Measurements from ENCODE around the gene SERPINA6. TPM values are rescaled to one million over a fixed set of nuclear protein-coding genes. Genes with fewer than 3 reads are reported as not detected.

Gene SERPINA6
- total RNA-seq, 1 experiment from 2014 or later: not detected

GRCh38 chr14:94312481-94313246 lies 10.5 kb downstream of the SERPINA6 start:
- DNase-seq (ENCODE audit: low read depth, low spot score): no peak
- CTCF ChIA-PET: no interaction called here
- POLR2A ChIA-PET: no interaction called here
- Histone ChIP-seq H3K27ac (ENCODE audit: low read length) (no peak overlapping the region), H3K4me1 (ENCODE audit: control insufficient read depth, insufficient read depth, low read length) (no peaks in the 10 kb centered on the region), H3K27me3 (ENCODE audit: control insufficient read depth, insufficient read depth, low read length) (no peaks in the 10 kb centered on the region), H3K36me3 (ENCODE audit: control insufficient read depth, insufficient read depth, low read length) (no peaks in the 10 kb centered on the region), H3K9me3 (ENCODE audit: control insufficient read depth, insufficient read depth, low read depth, low read length) (no peaks in the 10 kb centered on the region), H3K4me3 (ENCODE audit: low read depth in 2 of 2, low read length in 2 of 2) (no peak overlapping the region)
- no peak for TF ChIP-seq REST (IDR thresholded peaks at IDR 0.05; ENCODE audit: insufficient read depth in 1 of 2, low read depth in 2 of 2, low read length in 1 of 2)
- TF ChIP-seq TCF7L2 (IDR thresholded peaks at IDR 0.05; ENCODE audit: low read depth, low read length): no peak
- TF ChIP-seq SIN3A (IDR thresholded peaks at IDR 0.05; ENCODE audit: borderline replicate concordance, insufficient read depth, low read depth, low read length): no peak
- TF ChIP-seq, protein P1, sequence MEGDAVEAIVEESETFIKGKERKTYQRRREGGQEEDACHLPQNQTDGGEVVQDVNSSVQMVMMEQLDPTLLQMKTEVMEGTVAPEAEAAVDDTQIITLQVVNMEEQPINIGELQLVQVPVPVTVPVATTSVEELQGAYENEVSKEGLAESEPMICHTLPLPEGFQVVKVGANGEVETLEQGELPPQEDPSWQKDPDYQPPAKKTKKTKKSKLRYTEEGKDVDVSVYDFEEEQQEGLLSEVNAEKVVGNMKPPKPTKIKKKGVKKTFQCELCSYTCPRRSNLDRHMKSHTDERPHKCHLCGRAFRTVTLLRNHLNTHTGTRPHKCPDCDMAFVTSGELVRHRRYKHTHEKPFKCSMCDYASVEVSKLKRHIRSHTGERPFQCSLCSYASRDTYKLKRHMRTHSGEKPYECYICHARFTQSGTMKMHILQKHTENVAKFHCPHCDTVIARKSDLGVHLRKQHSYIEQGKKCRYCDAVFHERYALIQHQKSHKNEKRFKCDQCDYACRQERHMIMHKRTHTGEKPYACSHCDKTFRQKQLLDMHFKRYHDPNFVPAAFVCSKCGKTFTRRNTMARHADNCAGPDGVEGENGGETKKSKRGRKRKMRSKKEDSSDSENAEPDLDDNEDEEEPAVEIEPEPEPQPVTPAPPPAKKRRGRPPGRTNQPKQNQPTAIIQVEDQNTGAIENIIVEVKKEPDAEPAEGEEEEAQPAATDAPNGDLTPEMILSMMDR (IDR thresholded peaks at IDR 0.05): no peak
- no peak for TF ChIP-seq POLR2AphosphoS5 (IDR thresholded peaks at IDR 0.05; ENCODE audit: low read depth, low read length)
- in situ Hi-C loops (cut with HindIII; ENCODE audit: low pct_unique_long_range_greater_than_20kb, low sequenced_read_pairs): no loop called here
- no peak for ATAC-seq
- intact Hi-C loops (cut with micrococcal nuclease; ENCODE audit: unreplicated experiment): no loop called here
- BruUV-seq (replicated peaks): no TSS peak

DNA sequence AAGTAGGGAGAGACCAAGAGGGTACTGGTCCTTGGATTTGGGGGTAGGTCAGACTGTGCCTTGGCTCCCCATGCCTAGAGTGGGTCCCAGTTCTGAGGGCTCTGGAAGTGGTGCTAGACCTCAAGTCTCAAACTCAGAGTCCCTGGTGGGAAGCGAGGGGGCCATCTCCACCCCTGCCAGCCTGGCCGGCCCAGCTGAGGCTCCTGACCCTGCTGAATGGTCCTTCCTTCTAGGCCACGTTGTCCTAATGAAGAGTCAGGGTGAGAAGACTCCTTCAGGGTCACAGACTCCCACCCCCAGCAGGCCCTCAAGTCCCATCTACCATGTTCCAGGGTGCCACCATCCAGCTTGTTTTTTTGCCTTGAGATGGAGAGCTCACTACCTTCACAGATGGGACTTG lies 12.9 kb downstream of the SERPINA6 start:
- H3K9me3 ChIP-seq (ENCODE audit: control insufficient read depth, insufficient read depth, low read depth, low read length): no peaks in the 10 kb centered on the region
- POLR2A ChIA-PET: no interaction called here
- BruUV-seq (replicated peaks): no TSS peak
- in situ Hi-C loops (cut with HindIII; ENCODE audit: low pct_unique_long_range_greater_than_20kb, low sequenced_read_pairs) (no loop called here), intact Hi-C loops (cut with micrococcal nuclease; ENCODE audit: unreplicated experiment) (no loop called here)
- TF ChIP-seq TCF7L2 (IDR thresholded peaks at IDR 0.05; ENCODE audit: low read depth, low read length): no peak
- TF ChIP-seq, protein P1 (IDR thresholded peaks at IDR 0.05): no peak
- no peak for TF ChIP-seq POLR2AphosphoS5 (IDR thresholded peaks at IDR 0.05; ENCODE audit: low read depth, low read length)
- TF ChIP-seq REST (IDR thresholded peaks at IDR 0.05; ENCODE audit: insufficient read depth in 1 of 2, low read depth in 2 of 2, low read length in 1 of 2): no peak
- TF ChIP-seq SIN3A (IDR thresholded peaks at IDR 0.05; ENCODE audit: borderline replicate concordance, insufficient read depth, low read depth, low read length): no peak
- no peaks in the 10 kb centered on the region for H3K4me1 ChIP-seq (ENCODE audit: control insufficient read depth, insufficient read depth, low read length)
- no peak overlapping the region for H3K27ac ChIP-seq (ENCODE audit: low read length)
- CTCF ChIA-PET: no interaction called here
- DNase-seq (ENCODE audit: low read depth, low spot score): no peak
- H3K27me3 ChIP-seq (ENCODE audit: control insufficient read depth, insufficient read depth, low read length): no peaks in the 10 kb centered on the region
- H3K4me3 ChIP-seq (ENCODE audit: low read depth in 2 of 2, low read length in 2 of 2): no peak overlapping the region
- no peaks in the 10 kb centered on the region for H3K36me3 ChIP-seq (ENCODE audit: control insufficient read depth, insufficient read depth, low read length)
- no peak for ATAC-seq
